ENCODE results near the gene TRMT1.

GRCh38 chr19:13130886-13131490 lies 14.4 kb upstream of the TRMT1 start:
- no peak for TF ChIP-seq ZNF384 (IDR thresholded peaks at IDR 0.05)
- no peak for TF ChIP-seq FOXK2 (IDR thresholded peaks at IDR 0.05)
- no peak for TF ChIP-seq FOXA1 (IDR thresholded peaks at IDR 0.05)
- no peak for TF ChIP-seq BHLHE40 (IDR thresholded peaks at IDR 0.05; ENCODE audit: borderline replicate concordance)
- no peak for TF ChIP-seq NFRKB (IDR thresholded peaks at IDR 0.05)
- no peak for TF ChIP-seq CTBP1 (IDR thresholded peaks at IDR 0.05; ENCODE audit: borderline replicate concordance)
